K562 (cell line): ENCODE measurements around the gene SLC5A12. TPM values are rescaled to one million over a fixed set of nuclear protein-coding genes. Genes with fewer than 3 reads are reported as not detected.

Experiments used
- ATAC-seq: fragments of 200-7000 bp; cut with Tn5 transposase; 3 replicates; pipeline ENCODE4 v1.9.1; 2020; ENCODE audit warnings: moderate library complexity
- BruUV-seq: library from RNA; stranded (reverse); fragments of 400-500 nt; replicated peaks from 2 replicates; lab custom pipeline; 2021; lab: Mats Ljungman, UMichigan
- CTCF ChIA-PET: fragments of 300-600 bp; formaldehyde crosslinking; extraction: SDS; loops from one replicate; lab custom pipeline; 2021; ENCODE audit warnings: low intra/inter-chr PET ratio; lab: Yijun Ruan, JAX
- POLR2A ChIA-PET: fragments of 300-600, 350-650 bp; sonication (Branson Sonifier 250); formaldehyde crosslinking; extraction: SDS; loops from one replicate; lab custom pipeline; 2021; ENCODE audit warnings: antibody characterized with exemption, inconsistent platforms; lab: Yijun Ruan, JAX
- DNase-seq, 4 experiments: peaks; one replicate each; pipeline versions ENCODE4 v3.0.0 to v3.0.0-alpha.2; 2011 to 2018; ENCODE audit warnings: low spot score in 3 of 4, mixed read lengths in 3 of 4; ENCODE audit errors: extremely low read depth in 1 of 4
- FAIRE-seq: peaks from 2 replicates; lab custom pipeline; 2011; peaks lifted over from hg19 to GRCh38; lab: Jason Lieb, UNC
- H2AFZ ChIP-seq: 2 replicates; pipeline ENCODE4 v1.6.0; 2011; ENCODE audit warnings: low read depth, low read length, control low read depth, inconsistent platforms
- H3K27ac ChIP-seq: fragments of 200-600 bp; 3 replicates; pipeline ENCODE4 v1.8.0; 2011; ENCODE audit warnings: low read depth, mild to moderate bottlenecking, control low read depth, inconsistent platforms, low read length, moderate library complexity, mixed read lengths; ENCODE audit errors: extremely low read depth
- H3K27me3 ChIP-seq, 2 experiments: fragments of 300-600 bp in 1 of 2; 2 replicates in 1 of 2; 3 replicates in 1 of 2; pipeline versions ENCODE4 v1.6.0 to v1.8.0; 2011; ENCODE audit warnings: inconsistent platforms in 2 of 2, low read length in 2 of 2, mild to moderate bottlenecking in 1 of 2, mixed read lengths in 1 of 2, moderate library complexity in 1 of 2; ENCODE audit not compliant: control insufficient read depth in 2 of 2, insufficient read depth in 2 of 2
- H3K36me3 ChIP-seq: fragments of 300-600 bp; 3 replicates; pipeline ENCODE4 v1.8.0; 2011; ENCODE audit warnings: mild to moderate bottlenecking, low read length, inconsistent platforms; ENCODE audit not compliant: control insufficient read depth, insufficient read depth
- H3K4me1 ChIP-seq, 2 experiments: fragments of 200-600 bp in 1 of 2; replicated peaks in 1 of 2; 2 replicates in 1 of 2; 3 replicates in 1 of 2; pipeline versions ENCODE4 v1.5.1 to v1.8.0; 2011; ENCODE audit warnings: inconsistent platforms in 2 of 2, low read length in 2 of 2, mild to moderate bottlenecking in 1 of 2, mixed read lengths in 1 of 2, moderate library complexity in 1 of 2; ENCODE audit not compliant: control insufficient read depth in 2 of 2, insufficient read depth in 2 of 2
- H3K4me2 ChIP-seq: 2 replicates; pipeline ENCODE4 v1.6.1; 2011; ENCODE audit warnings: low read length, control low read depth, inconsistent platforms, mixed read lengths; ENCODE audit not compliant: insufficient read depth
- H3K4me3 ChIP-seq: fragments of 200-600 bp; sonication (generic), shearing (Covaris generic); 2 replicates; pipeline ENCODE4 v1.5.1; 2016; ENCODE audit warnings: control low read depth, inconsistent platforms
- H3K79me2 ChIP-seq: fragments of 200-600 bp; 3 replicates; pipeline ENCODE4 v1.8.0; 2011; ENCODE audit warnings: low read length, inconsistent platforms; ENCODE audit not compliant: control insufficient read depth, insufficient read depth
- H3K9ac ChIP-seq, 2 experiments: 2 replicates each; pipeline versions ENCODE4 v1.6.0 to v1.6.1; 2011; ENCODE audit warnings: low read depth in 2 of 2, low read length in 2 of 2, control low read depth in 1 of 2, inconsistent platforms in 1 of 2, mild to moderate bottlenecking in 1 of 2, mixed read lengths in 1 of 2; ENCODE audit not compliant: insufficient read depth in 1 of 2
- H3K9me1 ChIP-seq: one replicate; pipeline ENCODE4 v1.6.0; 2011; ENCODE audit warnings: inconsistent platforms, mild to moderate bottlenecking, low read length, moderate library complexity; ENCODE audit not compliant: control insufficient read depth, insufficient read depth
- H3K9me3 ChIP-seq: replicated peaks from 2 replicates; pipeline ENCODE4 v1.5.1; 2011; ENCODE audit warnings: low read depth, low read length, inconsistent platforms; ENCODE audit not compliant: control insufficient read depth, insufficient read depth
- H4K20me1 ChIP-seq: replicated peaks from 2 replicates; pipeline ENCODE4 v1.6.1; 2011; ENCODE audit warnings: low read length, inconsistent platforms, mixed read lengths; ENCODE audit not compliant: control insufficient read depth, insufficient read depth
- BRD4 ChIP-seq: fragments of 200-600 bp; sonication (generic); IDR thresholded peaks from 2 replicates; pipeline ENCODE4 v1.6.1; 2017; ENCODE audit warnings: inconsistent platforms
- E2F6 ChIP-seq, 2 experiments: IDR thresholded peaks; 2 replicates each; pipeline ENCODE4 v1.6.1; 2011; ENCODE audit warnings: borderline replicate concordance in 1 of 2, control low read depth in 1 of 2, low read depth in 1 of 2, low read length in 1 of 2, mild to moderate bottlenecking in 1 of 2, mixed read lengths in 1 of 2, moderate library complexity in 1 of 2; ENCODE audit not compliant: insufficient read depth in 1 of 2, insufficient read length in 1 of 2, poor library complexity in 1 of 2, severe bottlenecking in 1 of 2; ENCODE audit errors: extremely low read depth in 1 of 2
- FOXM1 ChIP-seq, 2 experiments: fragments of 450-650 bp in 1 of 2; sonication (generic) in 1 of 2; formaldehyde crosslinking in 1 of 2; IDR thresholded peaks; 2 replicates each; pipeline versions ENCODE4 v1.6.1 to v1.9.0; 2017 to 2022; ENCODE audit warnings: low read depth in 2 of 2, mild to moderate bottlenecking in 2 of 2, missing genetic modification reagents in 1 of 2, moderate library complexity in 1 of 2
- LEF1 ChIP-seq: fragments of 450-650 bp; IDR thresholded peaks from 2 replicates; pipeline ENCODE4 v1.6.1; 2016; ENCODE audit warnings: mild to moderate bottlenecking
- MAFK ChIP-seq: IDR thresholded peaks from 2 replicates; pipeline ENCODE4 v1.6.1; 2011; ENCODE audit warnings: low read length, improper control_type of control experiment
- MEF2D ChIP-seq: conservative IDR thresholded peaks from 2 replicates; pipeline ENCODE4 v1.6.1; 2016; ENCODE audit warnings: low read depth, missing genetic modification characterization, missing compliant biosample characterization
- MXD1 ChIP-seq: fragments of 250-450 bp; sonication (Bioruptor Pico); IDR thresholded peaks from 2 replicates; pipeline ENCODE4 v1.8.0; 2021; ENCODE audit warnings: borderline replicate concordance, mild to moderate bottlenecking, moderate library complexity; ENCODE audit not compliant: poor library complexity, severe bottlenecking
- NFE2L1 ChIP-seq: fragments of 450-650 bp; IDR thresholded peaks from 2 replicates; pipeline ENCODE4 v1.6.1; 2016; ENCODE audit warnings: missing genetic modification characterization, low read depth, mild to moderate bottlenecking, missing compliant biosample characterization, moderate library complexity, borderline replicate concordance
- PHTF2 ChIP-seq: fragments of 250-450 bp; sonication (Bioruptor Pico); IDR thresholded peaks from 2 replicates; pipeline ENCODE4 v1.5.0; 2021; ENCODE audit warnings: mild to moderate bottlenecking
- POLR2AphosphoS2 ChIP-seq: IDR thresholded peaks from 2 replicates; pipeline ENCODE4 v1.6.1; 2012; ENCODE audit warnings: low read length, improper control_type of control experiment
- PYGO2 ChIP-seq: fragments of 450-650 bp; IDR thresholded peaks from 2 replicates; pipeline ENCODE4 v1.6.1; 2016; ENCODE audit warnings: mild to moderate bottlenecking, missing genetic modification characterization, moderate library complexity, missing compliant biosample characterization
- SMC3 ChIP-seq: conservative IDR thresholded peaks from 2 replicates; pipeline ENCODE4 v1.6.1; 2011; ENCODE audit warnings: low read depth, low read length, improper control_type of control experiment; ENCODE audit not compliant: insufficient read depth
- TRIM28 ChIP-seq: fragments of 450-650 bp; IDR thresholded peaks from 2 replicates; pipeline ENCODE4 v1.6.1; 2017
- ZMIZ1 ChIP-seq, 2 experiments: fragments of 150-350 bp in 1 of 2; IDR thresholded peaks; 2 replicates each; pipeline ENCODE4 v1.6.1; 2012 to 2016; ENCODE audit warnings: low read depth in 2 of 2, low read length in 2 of 2, mild to moderate bottlenecking in 1 of 2, moderate library complexity in 1 of 2
- ZNF184 ChIP-seq: sonication (generic); formaldehyde crosslinking; IDR thresholded peaks from 2 replicates; pipeline ENCODE4 v1.5.0; 2020; ENCODE audit warnings: missing genetic modification reagents
- ZZZ3 ChIP-seq: fragments of 450-650 bp; IDR thresholded peaks from 2 replicates; pipeline ENCODE4 v1.6.1; 2016; ENCODE audit warnings: antibody characterized with exemption, mild to moderate bottlenecking, moderate library complexity
- in situ Hi-C: fragments of 300-500 bp; cut with MboI; formaldehyde crosslinking; loops from 4 replicates; pipeline ENCODE4 v1.15.0; 2018; ENCODE audit warnings: inconsistent platforms, mixed read lengths
- intact Hi-C: fragments of 100-400 bp; cut with micrococcal nuclease; formaldehyde crosslinking; loops from 2 replicates; pipeline ENCODE4 v1.14.2; 2022
- polyA plus RNA-seq, 8 experiments: library from polyadenylated mRNA; depleted of rRNA in 4 of 8; stranded (reverse) in 5 of 8; unstranded in 3 of 8; fragments of >200 nt; fragmentation: Nextera tagmentation in 2 of 8; fragmentation: Illumina TruSeq in 1 of 8; extraction: Ambion mirVana in 2 of 8; extraction: Trizol in 1 of 8; gene quantifications; 2 replicates each; pipeline versions ENCODE4 v1.2.1 to v1.2.3, GENCODE V29; 2011 to 2014; ENCODE audit warnings: inconsistent platforms in 1 of 8, missing spikeins in 1 of 8
- total RNA-seq, 7 experiments: library from RNA; depleted of rRNA in 6 of 7; stranded (reverse); fragments of >200 nt in 6 of 7; fragmentation: Illumina TruSeq in 2 of 7; extraction: Trizol in 2 of 7; gene quantifications; 2 replicates each; pipeline versions ENCODE4 v1.2.1 to v1.2.3, GENCODE V29; 2011 to 2021; ENCODE audit warnings: low replicate concordance in 1 of 7

SLC5A12 gene
- total and polyA plus RNA-seq, 9 of the 15 experiments (the other 6 are each of a cell fraction or from before 2014, with no cell fraction given): 0.03 to 0.16 (median 0.06) TPM; not detected in 5

- TF ChIP-seq MAFK (peak; percentile 47), TRIM28 (no peak), ZMIZ1 (IDR thresholded peaks at IDR 0.05; ENCODE audit: low read depth in 2 of 2, low read length in 2 of 2) (no peak), MEF2D (tag) (no peak), LEF1 (no peak), ZZZ3 (no peak)
Observed at GRCh38 chr11:26721948-26722475, at the start of gene SLC5A12 (continued).

GRCh38 chr11:26769027-26769426 is 47.2 kb upstream of the SLC5A12 start:
- Histone ChIP-seq H3K4me2 (no peak overlapping the region), H3K4me3 (no peak overlapping the region), H3K27me3 (no peaks in the 10 kb centered on the region), H3K27ac (no peak overlapping the region), H3K9me1 (no peaks in the 10 kb centered on the region), H3K4me1 (no peaks in the 10 kb centered on the region), H2AFZ (no peak overlapping the region), H3K36me3 (no peaks in the 10 kb centered on the region), H3K9ac (no peak overlapping the region), H3K79me2 (no peaks in the 10 kb centered on the region), H4K20me1 (no peaks in the 10 kb centered on the region), H3K9me3 (no peaks in the 10 kb centered on the region)
- intact Hi-C loops (no loop called here), in situ Hi-C loops (loop anchor here (25.0 kb wide), 1 partner anchor 718 kb away; no protein-coding TSS in a partner anchor)
- ChIA-PET CTCF (no interaction called here), POLR2A (interaction anchor here (0.6 kb wide), 1 partner anchor 99 kb away, joined by 3 read pairs; no protein-coding TSS in a partner anchor)
- no peak for DNase-seq
- no peak for FAIRE-seq
- no peak for ATAC-seq
- BruUV-seq: no TSS peak
- no peak for TF ChIP-seq PYGO2
- no peak for TF ChIP-seq POLR2AphosphoS2
- no peak for TF ChIP-seq ZNF184
- TF ChIP-seq NFE2L1 (tag): no peak
- TF ChIP-seq FOXM1 (IDR thresholded peaks at IDR 0.05; ENCODE audit: low read depth): no peak
- no peak for TF ChIP-seq FOXM1 (CRISPR knock-in tag; IDR thresholded peaks at IDR 0.05; ENCODE audit: low read depth)
- no peak for TF ChIP-seq SMC3
- TF ChIP-seq BRD4: no peak
- TF ChIP-seq E2F6 (IDR thresholded peaks at IDR 0.05; ENCODE audit: borderline replicate concordance in 1 of 2, extremely low read depth in 1 of 2, insufficient read depth in 1 of 2, insufficient read length in 1 of 2, low read depth in 1 of 2, low read length in 1 of 2, poor library complexity in 1 of 2, severe bottlenecking in 1 of 2): no peak
- TF ChIP-seq MXD1: no peak
- TF ChIP-seq PHTF2 (CRISPR knock-in tag): no peak
